Sigmoid colon (tissue), 7 donors: ENCODE measurements around the gene KRT17. TPM values are rescaled to one million over a fixed set of nuclear protein-coding genes. Genes with fewer than 3 reads are reported as not detected.
A peak's percentile ranks its signal among the peaks of the same experiment; 100 is the strongest.
"Not testable (repeated sequence)": the region's sequence is repeated elsewhere in the genome, so short reads cannot be mapped to it uniquely, and the experiment has no call there.

ENCODE experiments used
- DNase-seq: peaks from one replicate; pipeline ENCODE4 v3.0.0-alpha.2; 2019
- H3K27ac ChIP-seq, 4 donors: fragments of 200-600 bp; sonication (generic); one replicate each; pipeline ENCODE4 v1.5.1; 2016 to 2019; ENCODE audit warnings: mild to moderate bottlenecking in 1 of 4
- H3K27me3 ChIP-seq, 3 donors: fragments of 200-600 bp; sonication (generic); one replicate each; pipeline ENCODE4 v1.5.1; 2019; ENCODE audit warnings: mild to moderate bottlenecking in 1 of 3
- H3K36me3 ChIP-seq, 4 donors: fragments of 200-600 bp; sonication (generic); one replicate each; pipeline ENCODE4 v1.5.1; 2016 to 2019
- H3K4me1 ChIP-seq, 4 donors: fragments of 200-600 bp; sonication (generic); one replicate each; pipeline ENCODE4 v1.5.1; 2017 to 2019
- H3K4me3 ChIP-seq, 4 donors: fragments of 200-600 bp; sonication (generic); one replicate each; pipeline ENCODE4 v1.5.1; 2017 to 2019; ENCODE audit warnings: mild to moderate bottlenecking in 2 of 4, moderate library complexity in 1 of 4
- H3K9me3 ChIP-seq, 4 donors: fragments of 200-600 bp in 3 of 4; sonication (generic) in 3 of 4; one replicate each; pipeline versions ENCODE4 v1.5.1 to v1.6.1; 2013 to 2019
- EP300 ChIP-seq, 4 donors: sonication (generic); formaldehyde crosslinking; IDR thresholded peaks; one replicate each; pipeline ENCODE4 v1.6.1; 2017; ENCODE audit warnings: antibody characterized with exemption in 4 of 4
- POLR2A ChIP-seq, 2 donors: fragments of 450-650 bp; IDR thresholded peaks; one replicate each; pipeline ENCODE4 v1.6.1; 2016; ENCODE audit warnings: antibody characterized with exemption in 2 of 2, mild to moderate bottlenecking in 2 of 2, moderate library complexity in 2 of 2
- POLR2AphosphoS5 ChIP-seq, 4 donors: sonication (generic); formaldehyde crosslinking; IDR thresholded peaks; one replicate each; pipeline ENCODE4 v1.6.1; 2017; ENCODE audit warnings: antibody characterized with exemption in 4 of 4
- WGBS, 2 donors: extraction: QIAGEN DNeasy Blood & Tissue Kit; methylation state at CpG; one replicate each; pipeline ENCODE4 v1.1.7; 2013; 5-methylcytosine and 5-hydroxymethylcytosine counted together
- intact Hi-C: fragments of 100-400 bp; cut with DNase I; formaldehyde crosslinking; loops from one replicate; pipeline ENCODE4 v1.15.1; 2023
- polyA plus RNA-seq, 3 donors: library from polyadenylated mRNA; stranded (reverse); fragments of 200-250 nt; gene quantifications; one replicate each; pipeline ENCODE4 v1.2.3, GENCODE V29; 2013
- total RNA-seq, 4 donors: library from RNA; depleted of rRNA; stranded (reverse); fragments of >200 nt; gene quantifications; one replicate each; pipeline ENCODE4 v1.1.0, GENCODE V29; 2016
- TF ChIP-seq, protein P1 (sequence below), 4 experiments: fragments of 450-650 bp in 3 of 4; fragments of 200-600 bp in 1 of 4; IDR thresholded peaks; one replicate each; pipeline ENCODE4 v1.5.1; 2016 to 2019; ENCODE audit warnings: antibody characterized with exemption in 4 of 4, mild to moderate bottlenecking in 3 of 4, moderate library complexity in 2 of 4
- donor health status: healthy with polysubstance abuse.
- donor health status: Bipolar disorder and iron deficiency.
- donor health status: healthy.

KRT17 gene
- total and polyA plus RNA-seq, 7 donors, result 0.17 to 5.3 (median 1.2) TPM; not detected in 4

DNA sequence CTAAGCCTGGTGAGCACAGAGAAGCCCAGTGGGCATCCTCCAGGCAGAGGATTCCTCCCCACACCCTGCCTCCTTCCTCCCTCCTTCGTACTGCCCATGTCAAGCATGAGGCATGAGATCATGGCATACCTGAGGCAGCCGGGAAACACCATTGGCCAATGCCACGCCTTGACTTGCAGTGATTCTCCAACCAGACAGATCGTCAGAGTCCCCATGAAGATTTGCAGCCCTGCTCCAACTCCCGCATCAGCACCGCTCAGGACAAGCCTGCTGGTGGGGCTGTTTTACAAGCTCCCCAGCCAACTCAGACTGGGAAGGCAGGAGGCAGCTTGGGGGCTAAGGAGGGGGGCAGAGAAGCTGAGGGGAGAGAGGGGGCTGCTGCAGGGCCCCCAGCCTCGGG lies 8.9 kb downstream of the KRT17 start:
- Histone ChIP-seq H3K27ac (no peak overlapping the region), H3K36me3 (no peaks in the 10 kb centered on the region), H3K27me3 (peaks cover 0 to 17% (median 0%) of the 10 kb centered on the region in 3 donors), H3K4me3 (no peak overlapping the region), H3K9me3 (no peaks in the 10 kb centered on the region), H3K4me1 (no peaks in the 10 kb centered on the region)
- TF ChIP-seq POLR2AphosphoS5 (IDR thresholded peaks at IDR 0.05), result no peak
- TF ChIP-seq EP300 (IDR thresholded peaks at IDR 0.05), result no peak
- TF ChIP-seq, protein P1, sequence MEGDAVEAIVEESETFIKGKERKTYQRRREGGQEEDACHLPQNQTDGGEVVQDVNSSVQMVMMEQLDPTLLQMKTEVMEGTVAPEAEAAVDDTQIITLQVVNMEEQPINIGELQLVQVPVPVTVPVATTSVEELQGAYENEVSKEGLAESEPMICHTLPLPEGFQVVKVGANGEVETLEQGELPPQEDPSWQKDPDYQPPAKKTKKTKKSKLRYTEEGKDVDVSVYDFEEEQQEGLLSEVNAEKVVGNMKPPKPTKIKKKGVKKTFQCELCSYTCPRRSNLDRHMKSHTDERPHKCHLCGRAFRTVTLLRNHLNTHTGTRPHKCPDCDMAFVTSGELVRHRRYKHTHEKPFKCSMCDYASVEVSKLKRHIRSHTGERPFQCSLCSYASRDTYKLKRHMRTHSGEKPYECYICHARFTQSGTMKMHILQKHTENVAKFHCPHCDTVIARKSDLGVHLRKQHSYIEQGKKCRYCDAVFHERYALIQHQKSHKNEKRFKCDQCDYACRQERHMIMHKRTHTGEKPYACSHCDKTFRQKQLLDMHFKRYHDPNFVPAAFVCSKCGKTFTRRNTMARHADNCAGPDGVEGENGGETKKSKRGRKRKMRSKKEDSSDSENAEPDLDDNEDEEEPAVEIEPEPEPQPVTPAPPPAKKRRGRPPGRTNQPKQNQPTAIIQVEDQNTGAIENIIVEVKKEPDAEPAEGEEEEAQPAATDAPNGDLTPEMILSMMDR (IDR thresholded peaks at IDR 0.05), result no peak
- TF ChIP-seq POLR2A (IDR thresholded peaks at IDR 0.05), result no peak
- intact Hi-C loops, result no loop called here
- DNase-seq, result peak; percentile 40
- 12 to 50% methylated on average over 7 of the region's 7 CpGs for WGBS, 2 donors

DNA sequence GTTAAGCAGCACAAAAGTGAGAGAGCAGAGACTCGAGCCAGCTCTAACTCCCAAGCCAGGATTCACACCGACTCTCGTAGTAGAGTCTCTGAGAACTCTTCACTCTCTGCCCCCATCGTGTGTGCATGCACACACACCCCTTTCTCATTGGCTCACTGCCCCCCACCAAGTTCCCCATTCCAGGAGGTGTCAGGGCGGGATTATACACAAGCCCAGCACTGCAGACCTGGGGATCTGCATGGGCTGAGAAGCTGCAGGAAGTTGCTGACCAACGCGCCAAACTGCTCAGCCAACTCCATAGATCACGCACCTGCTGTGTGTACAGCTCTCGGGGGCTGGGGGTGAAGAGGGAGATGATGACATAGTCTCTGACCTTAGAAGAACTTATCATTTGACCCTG lies 9.6 kb downstream of the KRT17 start:
- H3K27me3 ChIP-seq, result peaks cover 0 to 17% (median 0%) of the 10 kb centered on the region in 3 donors

DNA sequence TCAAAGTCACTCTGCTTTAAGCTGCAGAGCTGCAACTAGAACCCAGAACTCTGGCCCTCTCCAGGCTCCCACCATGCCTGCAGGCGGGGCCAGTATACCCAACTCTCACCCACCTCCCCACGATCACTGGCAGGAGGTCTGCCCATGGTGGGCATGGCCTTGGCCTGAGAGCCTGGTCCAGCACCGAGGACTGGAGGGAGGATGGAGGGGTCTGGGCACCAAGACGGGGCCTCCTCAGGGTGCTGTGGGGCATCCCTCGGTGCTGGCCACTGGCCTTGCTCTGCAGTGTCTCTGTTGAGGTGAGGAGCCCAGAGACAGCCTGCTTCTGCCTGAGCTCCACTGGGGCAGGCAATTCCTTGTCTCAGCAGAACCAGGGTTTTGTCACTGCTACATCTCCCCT lies 10.3 kb downstream of the KRT17 start:
- TF ChIP-seq EP300 (IDR thresholded peaks at IDR 0.05) (no peak), POLR2AphosphoS5 (IDR thresholded peaks at IDR 0.05) (no peak), POLR2A (IDR thresholded peaks at IDR 0.05) (no peak)
- TF ChIP-seq, protein P1 (IDR thresholded peaks at IDR 0.05), result no peak
- intact Hi-C loops, result no loop called here
- 87 to 89% methylated on average over 5 of the region's 5 CpGs for WGBS, 2 donors

More for the DNA sequence above, 9.6 kb downstream of the KRT17 start:
- H3K27ac ChIP-seq, H3K4me1 ChIP-seq, H3K9me3 ChIP-seq, intact Hi-C loops, H3K36me3 ChIP-seq, H3K4me3 ChIP-seq: not testable (repeated sequence)
- WGBS, 2 donors, result 53 to 65% methylated on average over 9 of the region's 9 CpGs
- DNase-seq, result peak; percentile 40

DNA sequence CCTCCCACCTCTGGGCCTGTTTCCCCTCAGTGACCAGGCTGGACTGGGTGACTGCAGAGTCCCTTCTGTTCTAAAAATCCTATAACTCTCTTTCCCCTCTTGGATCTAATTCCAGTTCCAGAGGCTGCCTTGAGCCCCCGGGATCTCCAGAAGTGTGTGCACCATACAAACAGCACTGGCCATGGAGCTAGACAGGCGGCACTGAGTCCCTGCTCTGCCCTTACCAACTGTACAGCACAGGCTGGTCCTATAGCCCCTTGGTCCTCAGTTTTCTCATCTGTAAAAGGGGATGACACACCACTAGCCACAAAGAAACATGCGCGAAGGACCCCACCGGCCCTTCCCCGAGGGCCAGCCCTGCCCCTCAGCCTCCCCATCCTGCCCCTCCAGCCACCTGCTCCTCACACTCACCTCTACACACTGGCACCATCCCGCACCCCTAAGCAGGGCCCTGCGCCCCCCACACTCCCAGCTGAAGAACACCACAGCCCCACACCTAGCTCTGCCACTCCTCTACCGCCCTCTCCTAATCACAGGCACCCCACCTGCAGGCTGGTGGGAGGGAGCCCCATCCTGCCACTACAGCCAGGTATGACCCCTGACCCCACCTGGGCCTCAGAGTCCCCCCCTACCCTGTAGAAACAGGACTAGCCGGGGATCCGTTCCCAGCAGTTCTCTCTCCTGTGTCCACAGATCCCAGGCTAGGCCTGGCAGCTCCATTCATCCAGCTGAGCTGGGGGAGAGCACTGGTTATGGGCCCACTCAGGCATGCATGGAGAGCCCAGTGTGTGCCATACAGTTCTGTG lies 10.9 kb downstream of the KRT17 start:
- no peak for TF ChIP-seq POLR2AphosphoS5 (IDR thresholded peaks at IDR 0.05)
- TF ChIP-seq POLR2A (IDR thresholded peaks at IDR 0.05), result no peak
- TF ChIP-seq EP300 (IDR thresholded peaks at IDR 0.05), result no peak
- TF ChIP-seq, protein P1 (IDR thresholded peaks at IDR 0.05), result no peak
- intact Hi-C loops, result no loop called here
- no peak overlapping the region for H3K27ac ChIP-seq
- H3K36me3 ChIP-seq, result no peaks in the 10 kb centered on the region
- no peak overlapping the region for H3K4me3 ChIP-seq
- H3K27me3 ChIP-seq, result peaks cover 0 to 17% (median 0%) of the 10 kb centered on the region in 3 donors
- H3K9me3 ChIP-seq, result no peaks in the 10 kb centered on the region
- peak; percentile 46 for DNase-seq
- WGBS, 2 donors, result 83 to 86% methylated on average over 11 of the region's 11 CpGs
- no peaks in the 10 kb centered on the region for H3K4me1 ChIP-seq

More for the DNA sequence above, 10.3 kb downstream of the KRT17 start:
- Histone ChIP-seq H3K36me3 (no peaks in the 10 kb centered on the region), H3K4me3 (no peak overlapping the region), H3K4me1 (no peaks in the 10 kb centered on the region), H3K27me3 (peaks cover 0 to 17% (median 0%) of the 10 kb centered on the region in 3 donors), H3K27ac (no peak overlapping the region), H3K9me3 (no peaks in the 10 kb centered on the region)
- DNase-seq, result peak; percentile 52

DNA sequence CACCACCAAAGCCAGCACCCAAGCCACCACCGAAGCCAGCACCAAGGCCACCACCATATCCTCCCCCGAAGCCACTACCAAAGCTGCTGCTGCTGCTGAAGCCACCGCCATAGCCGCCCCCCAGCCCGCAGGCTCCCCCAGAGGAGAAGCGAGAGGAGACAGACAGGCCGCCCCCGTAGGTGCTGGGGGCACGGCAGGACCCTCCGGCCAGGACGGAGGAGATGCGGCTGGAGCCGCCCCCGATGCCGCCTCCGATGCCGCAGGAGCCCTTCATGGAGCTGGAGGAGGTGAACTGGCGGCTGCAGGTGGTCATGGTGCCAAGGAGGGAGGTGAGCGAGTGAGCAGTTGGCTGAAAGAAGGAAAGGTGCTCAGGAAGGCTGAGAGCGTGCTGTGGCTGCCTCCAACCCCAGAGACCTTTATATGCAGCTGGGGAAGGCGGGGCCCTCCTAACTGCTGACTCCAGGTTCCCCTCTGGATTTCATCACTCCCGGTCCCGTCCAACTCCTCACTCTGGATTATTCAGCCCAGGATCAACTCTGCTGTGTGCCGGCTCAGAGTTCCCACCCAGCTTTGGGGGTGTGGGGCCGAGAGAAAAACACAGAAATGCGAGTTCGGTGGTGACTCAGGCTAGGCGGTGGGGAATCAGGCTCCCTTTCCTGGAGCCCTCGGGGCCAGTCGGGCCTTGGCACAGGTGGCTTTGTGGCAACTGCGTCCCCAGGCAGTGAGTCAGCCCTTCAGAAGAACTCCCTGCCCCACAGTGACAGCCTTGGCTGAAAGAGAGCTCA lies 11.8 kb downstream of the KRT17 start, which contains the start of gene KRT16:
KRT16 (minus strand) TSS at position 392 of the 785 bp plus-strand sequence; CDS start at position 313, 79 bp downstream.
- 77 to 83% methylated on average over 31 of the region's 31 CpGs for WGBS, 2 donors
- H3K4me1 ChIP-seq, H3K4me3 ChIP-seq, intact Hi-C loops, H3K36me3 ChIP-seq, H3K27ac ChIP-seq, H3K9me3 ChIP-seq: not testable (repeated sequence)
- DNase-seq, result peak; percentile 53
- peaks cover 0 to 13% (median 0%) of the 10 kb centered on the region in 3 donors for H3K27me3 ChIP-seq
